ENCODE data around the gene SMYD3. TPM values are rescaled to one million over a fixed set of nuclear protein-coding genes. Genes with fewer than 3 reads are reported as not detected.

SMYD3 gene
- total and polyA plus RNA-seq, 2 of the 13 experiments (the other 11 are each of a cell fraction or from before 2014, with no cell fraction given): 27.7 to 35.8 TPM

GRCh38 chr1:246506674-246507481 is at the start of gene SMYD3 (continued):
- peak; percentile 52; the same call in 1 of the 2 replicates for TF ChIP-seq SRY (CRISPR knock-in tag; IDR thresholded peaks at IDR 0.05)
- TF ChIP-seq MYPOP (CRISPR knock-in tag; IDR thresholded peaks at IDR 0.05): peak; percentile 33; the same call in 1 of the 2 replicates
- TF ChIP-seq TRIM24 (CRISPR knock-in tag; IDR thresholded peaks at IDR 0.05): no peak
- no peak for TF ChIP-seq ZNF251 (CRISPR knock-in tag; IDR thresholded peaks at IDR 0.05)
- no peak for TF ChIP-seq ZNF318 (CRISPR knock-in tag; IDR thresholded peaks at IDR 0.05)
- TF ChIP-seq PLRG1 (conservative IDR thresholded peaks at IDR 0.05): no peak
- no peak for TF ChIP-seq ZBTB3 (CRISPR knock-in tag; IDR thresholded peaks at IDR 0.05; ENCODE audit: borderline replicate concordance, low read depth)
- TF ChIP-seq PHF20 (CRISPR knock-in tag; IDR thresholded peaks at IDR 0.05): 0 out of 2 replicates have a peak, but pooled peaks have one; percentile 33
- no peak for TF ChIP-seq CBX5 (CRISPR knock-in tag; IDR thresholded peaks at IDR 0.05; ENCODE audit: borderline replicate concordance)
- peak; percentile 64 to 67; a peak in 2 of 4 replicates for TF ChIP-seq HMGXB4 (CRISPR knock-in tag; IDR thresholded peaks at IDR 0.05; ENCODE audit: borderline replicate concordance in 1 of 2, low read depth in 1 of 2)
- no peak for TF ChIP-seq CENPX (CRISPR knock-in tag; IDR thresholded peaks at IDR 0.05)
- no peak for TF ChIP-seq ZNF44 (CRISPR knock-in tag; IDR thresholded peaks at IDR 0.05)
- TF ChIP-seq HOXD1 (CRISPR knock-in tag; IDR thresholded peaks at IDR 0.05): no peak
- no peak for TF ChIP-seq NR2C2 (CRISPR knock-in tag; IDR thresholded peaks at IDR 0.05; ENCODE audit: borderline replicate concordance)
- TF ChIP-seq TAF1 (CRISPR knock-in tag; IDR thresholded peaks at IDR 0.05): peak; percentile 70
- no peak for TF ChIP-seq ZSCAN12 (CRISPR knock-in tag; IDR thresholded peaks at IDR 0.05)
- TF ChIP-seq RORA (CRISPR knock-in tag; IDR thresholded peaks at IDR 0.05): no peak
- no peak for TF ChIP-seq ZNF430 (CRISPR knock-in tag; IDR thresholded peaks at IDR 0.05)
- no peak for TF ChIP-seq GTF3A (CRISPR knock-in tag; conservative IDR thresholded peaks at IDR 0.05)
